PC-9 (cell line): ENCODE measurements around the gene TSHR. TPM values are rescaled to one million over a fixed set of nuclear protein-coding genes. Genes with fewer than 3 reads are reported as not detected.

Experiments
- BruUV-seq: library from RNA; stranded (reverse); fragments of 400-500 nt; replicated peaks from 2 replicates; lab custom pipeline; 2021; lab: Mats Ljungman, UMichigan
- CTCF ChIA-PET: fragments of 300-600 bp; sonication (Branson Sonifier 250); formaldehyde crosslinking; loops from one replicate; lab custom pipeline; 2022; ENCODE audit warnings: antibody characterized with exemption; lab: Charles Lee
- POLR2A ChIA-PET: fragments of 300-600 bp; sonication (Branson Sonifier 250); formaldehyde crosslinking; loops from one replicate; lab custom pipeline; 2022; ENCODE audit warnings: antibody characterized with exemption; ENCODE audit not compliant: unreplicated experiment; lab: Charles Lee
- DNase-seq, 2 experiments: peaks; one replicate each; pipeline versions ENCODE4 v3.0.0 to v3.0.0-alpha.2; 2015 to 2022; ENCODE audit warnings: mixed read lengths in 1 of 2
- H2AFZ ChIP-seq: fragments of 200-600 bp; sonication (generic); 2 replicates; pipeline ENCODE4 v1.8.1; 2017; ENCODE audit warnings: antibody characterized with exemption
- H3F3A ChIP-seq: fragments of 200-600 bp; sonication (generic); 2 replicates; pipeline ENCODE4 v1.8.1; 2017; ENCODE audit warnings: antibody characterized with exemption, mild to moderate bottlenecking, low read depth; ENCODE audit not compliant: insufficient read depth
- H3K27ac ChIP-seq: fragments of 200-600 bp; sonication (generic); 2 replicates; pipeline ENCODE4 v1.6.1; 2016; ENCODE audit warnings: mixed run types
- H3K27me3 ChIP-seq: fragments of 200-600 bp; sonication (generic); 2 replicates; pipeline ENCODE4 v1.6.1; 2016; ENCODE audit warnings: low read depth, mixed run types; ENCODE audit not compliant: insufficient read depth
- H3K36me3 ChIP-seq: fragments of 200-600 bp; sonication (generic); 2 replicates; pipeline ENCODE4 v1.6.1; 2016; ENCODE audit warnings: low read depth, mixed run types
- H3K4me1 ChIP-seq: fragments of 200-600 bp; sonication (generic); replicated peaks from 2 replicates; pipeline ENCODE4 v1.6.1; 2016; ENCODE audit warnings: mixed run types; ENCODE audit not compliant: insufficient read depth
- H3K4me2 ChIP-seq: fragments of 200-600 bp; sonication (generic); 2 replicates; pipeline ENCODE4 v1.6.1; 2017; ENCODE audit warnings: mixed run types
- H3K4me3 ChIP-seq: fragments of 200-600 bp; sonication (generic); 2 replicates; pipeline ENCODE4 v1.6.1; 2016; ENCODE audit warnings: mixed run types
- H3K79me2 ChIP-seq: fragments of 200-600 bp; sonication (generic); 2 replicates; pipeline ENCODE4 v1.6.1; 2017; ENCODE audit warnings: low read depth, mixed run types
- H3K9me2 ChIP-seq: fragments of 200-600 bp; sonication (generic); 2 replicates; pipeline ENCODE4 v1.8.1; 2017; ENCODE audit warnings: mild to moderate bottlenecking; ENCODE audit not compliant: insufficient read depth
- H3K9me3 ChIP-seq: fragments of 200-600 bp; sonication (generic); 2 replicates; pipeline ENCODE4 v1.8.1; 2016; ENCODE audit warnings: low read depth; ENCODE audit not compliant: insufficient read depth
- H4K20me1 ChIP-seq: fragments of 200-600 bp; sonication (generic); 2 replicates; pipeline ENCODE4 v1.8.1; 2017; ENCODE audit not compliant: insufficient read depth
- CTCF ChIP-seq: fragments of 200-600 bp; sonication (generic); conservative IDR thresholded peaks from 2 replicates; pipeline ENCODE4 v1.6.1; 2017; ENCODE audit warnings: mixed run types, antibody characterized with exemption, mild to moderate bottlenecking, moderate library complexity
- EZH2 ChIP-seq: fragments of 200-600 bp; sonication (generic); IDR thresholded peaks from 2 replicates; pipeline ENCODE4 v1.8.0; 2017; ENCODE audit warnings: antibody characterized with exemption, low read depth
- intact Hi-C: fragments of 100-400 bp; cut with micrococcal nuclease; formaldehyde crosslinking; loops from one replicate; pipeline ENCODE4 v1.10.0; 2022; ENCODE audit not compliant: unreplicated experiment
- total RNA-seq: library from RNA; stranded (reverse); gene quantifications from 2 replicates; pipeline ENCODE4 v1.2.3, GENCODE V29; 2021

Gene TSHR
- total RNA-seq, 1 experiment from 2014 or later = not detected

GRCh38 chr14:81153187-81153586, 197.8 kb downstream of the TSHR start:
- Histone ChIP-seq H3F3A (no peaks in the 10 kb centered on the region), H3K9me3 (no peaks in the 10 kb centered on the region), H3K27me3 (no peaks in the 10 kb centered on the region), H3K4me2 (no peak overlapping the region), H3K4me3 (no peak overlapping the region), H3K9me2 (no peaks in the 10 kb centered on the region), H3K4me1 (no peaks in the 10 kb centered on the region), H3K79me2 (no peaks in the 10 kb centered on the region), H4K20me1 (no peaks in the 10 kb centered on the region), H3K27ac (no peak overlapping the region), H2AFZ (no peak overlapping the region), H3K36me3 (no peaks in the 10 kb centered on the region)
- ChIA-PET POLR2A (no interaction called here), CTCF (no interaction called here)
- intact Hi-C loops = no loop called here
- TF ChIP-seq CTCF (no peak), EZH2 (no peak)
- DNase-seq = no peak
- no TSS peak for BruUV-seq

GRCh38 chr14:81157431-81157830, 202.0 kb downstream of the TSHR start:
- Histone ChIP-seq H3K36me3 (no peaks in the 10 kb centered on the region), H2AFZ (no peak overlapping the region), H4K20me1 (no peaks in the 10 kb centered on the region), H3K9me3 (no peaks in the 10 kb centered on the region), H3K9me2 (no peaks in the 10 kb centered on the region), H3K27ac (no peak overlapping the region), H3K4me1 (no peaks in the 10 kb centered on the region), H3K27me3 (no peaks in the 10 kb centered on the region), H3K79me2 (no peaks in the 10 kb centered on the region), H3F3A (no peaks in the 10 kb centered on the region), H3K4me3 (no peak overlapping the region), H3K4me2 (no peak overlapping the region)
- BruUV-seq = no TSS peak
- intact Hi-C loops = no loop called here
- POLR2A ChIA-PET = no interaction called here
- TF ChIP-seq CTCF (no peak), EZH2 (no peak)
- DNase-seq = no peak
- CTCF ChIA-PET = no interaction called here

GRCh38 chr14:81161088-81161487, 205.7 kb downstream of the TSHR start:
- no peak for TF ChIP-seq CTCF
- no peak for TF ChIP-seq EZH2
- Histone ChIP-seq H3K9me2 (no peaks in the 10 kb centered on the region), H3K9me3 (no peaks in the 10 kb centered on the region), H3F3A (no peaks in the 10 kb centered on the region), H3K4me3 (no peak overlapping the region), H2AFZ (no peak overlapping the region), H3K79me2 (no peaks in the 10 kb centered on the region), H3K27me3 (no peaks in the 10 kb centered on the region), H4K20me1 (no peaks in the 10 kb centered on the region), H3K36me3 (no peaks in the 10 kb centered on the region), H3K4me2 (no peak overlapping the region), H3K27ac (no peak overlapping the region), H3K4me1 (no peaks in the 10 kb centered on the region)
- ChIA-PET CTCF (no interaction called here), POLR2A (no interaction called here)
- intact Hi-C loops = no loop called here
- BruUV-seq = no TSS peak
- no peak for DNase-seq
